BJ (cell line): ENCODE measurements around the gene COL6A2. TPM values are rescaled to one million over a fixed set of nuclear protein-coding genes. Genes with fewer than 3 reads are reported as not detected.

ENCODE experiments used
- CTCF ChIA-PET: fragments of 350-600 bp; formaldehyde crosslinking; extraction: SDS; loops from one replicate; lab custom pipeline; 2021; ENCODE audit warnings: antibody characterized with exemption, inconsistent platforms; lab: Yijun Ruan, JAX
- POLR2A ChIA-PET: fragments of 300-600 bp; sonication (Branson Sonifier 250); formaldehyde crosslinking; extraction: SDS; loops from one replicate; lab custom pipeline; 2021; ENCODE audit warnings: antibody characterized with exemption; lab: Charles Lee
- DNase-seq: peaks from one replicate; pipeline ENCODE4 v3.0.0-alpha.2; 2011; ENCODE audit warnings: low read depth
- H3K27me3 ChIP-seq: 2 replicates; pipeline ENCODE4 v1.6.0; 2011; ENCODE audit warnings: low read length; ENCODE audit not compliant: control insufficient read depth, insufficient read depth
- H3K36me3 ChIP-seq: 2 replicates; pipeline ENCODE4 v1.5.1; 2011; ENCODE audit warnings: low read length; ENCODE audit not compliant: control insufficient read depth, insufficient read depth
- H3K4me3 ChIP-seq: 2 replicates; pipeline ENCODE4 v1.5.1; 2011; ENCODE audit warnings: low read depth, mild to moderate bottlenecking, control low read depth, low read length
- CTCF ChIP-seq: IDR thresholded peaks from 2 replicates; pipeline ENCODE4 v1.5.1; 2011; ENCODE audit warnings: low read depth, mild to moderate bottlenecking, control low read depth, inconsistent platforms, low read length, moderate library complexity; ENCODE audit not compliant: insufficient read depth
- polyA plus RNA-seq: library from polyadenylated mRNA; depleted of rRNA; stranded (reverse); fragments of >200 nt; gene quantifications from 2 replicates; pipeline ENCODE4 v1.2.3, GENCODE V29; 2011

Gene COL6A2
- polyA plus RNA-seq, 1 experiment = 665 TPM

DNA sequence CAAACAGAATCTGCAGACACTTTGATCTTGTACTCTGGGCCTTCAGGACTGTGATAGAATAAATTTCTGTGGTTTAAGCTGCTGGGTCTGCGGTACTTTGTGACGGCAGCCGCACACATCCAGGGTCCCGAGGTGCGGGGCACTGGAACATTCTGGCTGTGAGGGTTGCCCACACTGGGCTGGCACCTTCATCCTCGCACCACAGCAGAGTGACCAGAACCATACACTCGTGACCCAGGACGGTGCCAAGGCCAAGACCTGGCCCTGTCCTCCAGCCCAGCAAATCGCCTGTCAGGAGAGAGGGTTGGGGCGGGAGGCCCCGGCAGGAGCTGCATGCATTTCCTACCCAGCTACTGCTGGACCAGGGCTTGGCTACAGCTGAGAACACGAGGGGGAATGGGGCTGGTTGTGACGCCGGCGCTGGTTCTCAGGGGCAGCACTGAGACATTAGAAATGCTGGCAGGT is 60.1 kb downstream of the COL6A2 start:
- CTCF ChIA-PET = interaction anchor here (1.5 kb wide), 1 partner anchor 14 kb away, joined by 10 read pairs; no protein-coding TSS in a partner anchor
- POLR2A ChIA-PET = no interaction called here
- TF ChIP-seq CTCF = no peak
- no peaks in the 10 kb centered on the region for H3K27me3 ChIP-seq
- no peaks in the 10 kb centered on the region; the same call in 1 of the 2 replicates for H3K36me3 ChIP-seq
- DNase-seq = no peak
- H3K4me3 ChIP-seq = no peak overlapping the region

DNA sequence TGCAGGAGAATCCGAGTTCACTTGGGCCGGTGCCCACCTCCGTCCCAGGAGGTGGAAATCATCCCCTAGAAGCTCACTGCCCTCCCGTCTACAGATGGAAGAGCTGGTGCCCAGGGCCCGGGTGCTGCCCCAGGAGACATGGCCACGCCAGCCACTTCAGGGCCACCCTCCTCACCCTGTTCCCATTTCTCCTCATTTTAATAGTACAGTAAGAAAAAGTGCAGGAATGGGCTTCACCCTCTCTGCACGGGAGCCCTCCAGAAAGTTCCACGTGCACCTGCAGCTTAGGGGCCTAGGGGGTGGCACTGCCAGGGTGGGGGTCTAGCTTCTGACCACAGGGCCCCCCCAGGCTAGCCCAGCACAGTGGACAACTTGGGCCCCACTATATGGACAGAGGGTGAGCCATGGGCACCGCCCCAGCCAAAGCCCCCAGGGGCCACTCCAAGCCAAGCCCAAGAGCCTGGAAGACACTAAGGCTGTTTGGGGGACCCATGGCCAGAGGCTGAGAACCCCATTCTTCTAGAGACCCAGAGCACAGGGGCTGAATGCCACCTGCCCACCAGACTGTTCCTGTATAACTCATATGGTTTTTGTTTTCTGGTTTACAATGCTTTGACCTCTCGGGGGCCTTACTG is 60.9 kb downstream of the COL6A2 start:
- no peak for TF ChIP-seq CTCF
- DNase-seq = no peak
- H3K4me3 ChIP-seq = no peak overlapping the region
- no peaks in the 10 kb centered on the region; the same call in 1 of the 2 replicates for H3K36me3 ChIP-seq
- ChIA-PET CTCF (interaction anchor here (1.5 kb wide), 1 partner anchor 15 kb away, joined by 10 read pairs; no protein-coding TSS in a partner anchor), POLR2A (no interaction called here)
- H3K27me3 ChIP-seq = no peaks in the 10 kb centered on the region

DNA sequence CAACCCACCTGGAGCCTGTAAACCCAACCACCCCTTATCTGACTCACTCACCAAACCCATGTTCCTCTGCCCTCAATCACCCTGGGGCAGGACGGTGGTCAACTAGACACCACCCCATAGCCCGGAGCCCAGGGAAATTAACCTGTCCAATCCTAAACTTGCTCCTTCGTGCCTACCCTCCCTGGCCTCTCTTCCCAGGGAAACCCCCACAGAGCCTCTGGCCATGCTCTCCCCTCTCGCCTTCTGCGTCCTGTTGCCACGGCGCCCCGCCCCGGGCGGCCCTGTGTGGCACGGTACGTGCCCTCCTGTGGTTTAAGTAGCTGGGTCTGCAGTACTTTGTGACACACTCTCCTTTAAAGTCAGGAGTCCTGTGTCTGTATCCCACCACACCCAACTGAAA is 61.5 kb downstream of the COL6A2 start:
- POLR2A ChIA-PET = no interaction called here

GRCh38 chr21:46159841-46160656 is 62.1 kb downstream of the COL6A2 start:
- no peak for DNase-seq
- Histone ChIP-seq H3K4me3 (no peak overlapping the region), H3K36me3 (no peaks in the 10 kb centered on the region; the same call in 1 of the 2 replicates), H3K27me3 (no peaks in the 10 kb centered on the region)
- no peak for TF ChIP-seq CTCF
- ChIA-PET POLR2A (no interaction called here), CTCF (interaction anchor here (1.1 kb wide), 1 partner anchor 16 kb away, joined by 7 read pairs; no protein-coding TSS in a partner anchor)

More for the DNA sequence above, 61.5 kb downstream of the COL6A2 start:
- CTCF ChIA-PET = interaction anchor here (1.1 to 1.5 kb wide), 2 partner anchors 16 kb away, joined by 7 to 10 read pairs; no protein-coding TSS in a partner anchor
- Histone ChIP-seq H3K4me3 (no peak overlapping the region), H3K36me3 (no peaks in the 10 kb centered on the region; the same call in 1 of the 2 replicates), H3K27me3 (no peaks in the 10 kb centered on the region)
- no peak for DNase-seq
- TF ChIP-seq CTCF = no peak

DNA sequence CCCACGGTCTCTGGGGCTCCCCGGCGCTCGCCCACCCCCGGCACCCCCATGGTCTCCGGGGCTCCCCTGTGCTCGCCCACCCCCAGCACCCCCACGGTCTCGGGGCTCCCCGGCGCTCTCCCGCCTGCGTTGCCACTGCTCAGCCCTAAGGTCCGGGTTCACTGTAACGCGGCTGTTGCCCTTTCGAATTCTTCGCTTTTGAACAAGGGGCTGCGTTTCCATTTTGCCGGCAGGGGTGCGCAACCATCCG is 62.7 kb downstream of the COL6A2 start:
- CTCF ChIA-PET = interaction anchor here (1.1 kb wide), 1 partner anchor 17 kb away, joined by 7 read pairs; no protein-coding TSS in a partner anchor
- no peak for TF ChIP-seq CTCF
- Histone ChIP-seq H3K4me3 (no peak overlapping the region), H3K27me3 (no peaks in the 10 kb centered on the region; the same call in 1 of the 2 replicates), H3K36me3 (no peaks in the 10 kb centered on the region; the same call in 1 of the 2 replicates)
- DNase-seq = no peak
- POLR2A ChIA-PET = no interaction called here
